Stimulated activated CD4-positive, alpha-beta T cell treated with anti-CD3 and anti-CD28 coated beads, Interleukin-4, amount 100 ng/mL, for 1 hour (primary cell): Measurements from ENCODE around the gene SLC9A2.

ENCODE experiments used
- DNase-seq: peaks from one replicate; pipeline ENCODE4 v3.0.0-alpha.2; 2020

The SLC9A2 gene

DNA sequence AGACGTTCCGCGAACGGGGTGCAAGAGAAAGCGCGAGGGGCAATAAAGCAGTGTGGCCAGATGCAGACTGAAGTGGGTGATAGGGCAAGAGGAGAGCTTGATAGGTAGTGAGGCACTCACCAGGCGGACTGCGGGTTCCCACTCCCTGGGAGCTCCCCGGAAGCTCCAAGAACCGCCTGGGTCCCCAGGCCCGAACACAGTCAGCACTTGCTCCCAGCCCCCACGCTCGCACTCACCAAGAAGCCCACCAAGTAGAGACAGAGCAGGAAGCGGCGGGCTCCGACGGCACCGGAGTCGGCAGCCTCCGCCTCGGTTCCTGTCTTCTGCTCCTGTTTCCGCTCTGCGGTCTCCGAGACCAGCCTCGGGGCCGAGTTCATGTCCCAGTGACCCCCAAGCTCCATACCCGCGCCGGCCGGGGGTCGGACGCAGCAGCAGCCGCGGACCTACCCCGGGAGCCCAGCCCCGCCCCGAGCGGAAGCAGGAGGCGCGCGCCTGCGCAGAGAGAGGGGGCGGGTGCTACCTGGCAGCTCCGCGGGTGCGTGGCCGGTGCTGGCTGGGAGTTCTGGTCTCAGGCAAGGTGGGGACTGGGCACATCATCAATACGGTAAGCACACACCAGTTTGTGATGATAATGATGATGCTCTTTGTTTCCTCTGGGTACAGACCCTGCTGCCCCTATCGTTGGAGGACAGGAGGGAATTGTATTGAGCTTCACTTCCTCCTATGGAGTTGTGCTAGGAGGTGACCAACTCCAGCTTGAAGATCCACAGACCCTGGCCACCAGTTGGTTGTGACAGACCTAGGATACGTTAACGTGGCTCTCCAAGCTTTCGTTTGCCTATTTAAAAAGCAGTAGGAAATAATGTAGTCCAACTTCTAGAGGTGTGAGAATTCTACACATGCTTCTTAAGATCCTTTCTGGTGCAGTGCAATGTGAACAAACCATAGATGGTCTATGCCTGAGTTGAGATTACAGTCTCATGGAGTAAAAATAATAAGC, 117.4 kb downstream of the SLC9A2 start:
- DNase-seq = peak; percentile 92

GRCh38 chr2:102737431-102737830, 118.1 kb downstream of the SLC9A2 start:
- no peak for DNase-seq

- no peak for DNase-seq
Measured at GRCh38 chr2:102743259-102743658, 123.9 kb downstream of the SLC9A2 start.

DNA sequence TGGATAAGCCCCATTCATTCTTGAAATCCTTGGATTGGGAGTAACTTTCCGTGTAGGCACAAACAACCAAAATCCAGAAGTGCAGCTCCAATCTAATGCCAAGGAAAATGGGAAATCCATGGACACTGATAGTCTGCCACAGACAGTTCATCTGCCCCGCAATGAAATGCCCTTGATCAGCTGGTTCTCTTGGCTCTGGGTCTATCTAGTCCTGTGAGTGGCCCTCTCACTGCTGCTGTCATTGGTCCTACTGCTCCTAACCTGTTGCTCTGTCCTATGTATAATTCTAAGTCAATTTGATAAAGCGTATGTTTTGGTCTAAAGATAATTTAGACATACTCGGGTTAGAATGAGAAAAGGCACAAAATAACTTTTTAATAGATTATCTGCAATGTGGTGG, 128.8 kb downstream of the SLC9A2 start:
- DNase-seq = no peak

DNA sequence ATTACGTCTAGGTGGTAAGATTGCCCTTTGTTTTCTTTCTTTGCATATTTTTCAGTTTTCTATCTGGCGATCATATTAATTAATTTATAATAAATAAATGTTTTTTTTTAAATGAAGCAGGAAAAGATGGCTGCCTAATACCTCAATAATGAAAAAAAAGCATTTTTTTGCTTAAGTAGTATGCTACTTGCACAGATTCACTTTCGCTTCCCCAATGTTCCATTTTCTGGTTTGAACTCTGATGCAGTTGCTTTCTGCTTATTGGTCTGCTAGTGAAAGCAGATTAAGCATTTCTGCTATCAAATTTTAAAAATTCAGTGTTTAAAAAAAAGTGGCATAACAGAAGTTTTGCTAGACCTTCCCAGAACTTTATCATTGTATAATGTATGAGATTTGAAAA, 130.6 kb downstream of the SLC9A2 start:
- no peak for DNase-seq

GRCh38 chr2:102753563-102754159, 134.3 kb downstream of the SLC9A2 start:
- peak; percentile 7 for DNase-seq

DNA sequence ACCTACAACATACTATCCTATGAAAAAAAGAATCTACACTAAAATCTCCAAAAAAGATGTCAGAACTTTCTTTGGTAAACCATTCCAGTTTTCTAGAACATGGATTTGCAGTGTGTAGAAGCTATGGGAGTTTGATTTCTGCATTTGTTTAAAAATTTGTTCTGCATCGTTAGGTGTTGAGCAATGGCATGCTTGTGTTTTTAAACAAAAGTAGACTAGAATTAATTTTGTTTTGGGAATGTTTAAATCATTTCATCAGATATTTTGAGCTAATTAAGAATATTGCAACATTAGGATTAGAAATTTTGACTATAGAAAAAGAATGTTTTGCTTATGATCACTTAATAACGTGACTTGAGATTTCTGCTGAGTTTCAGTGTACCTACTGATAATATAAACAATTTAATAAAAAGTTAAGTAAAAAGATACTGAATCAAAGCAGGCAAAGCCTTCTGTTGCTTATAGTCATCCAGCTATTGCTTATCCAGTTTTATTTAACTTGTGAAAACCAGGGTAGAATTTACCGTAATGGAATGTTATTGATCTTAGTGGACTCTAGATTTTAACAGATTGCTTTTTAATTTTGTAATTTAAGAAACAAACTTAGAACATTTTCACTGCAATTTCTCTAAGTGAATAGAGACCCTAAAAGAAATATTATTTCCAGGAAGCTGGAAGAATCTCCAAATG, 135.2 kb downstream of the SLC9A2 start:
- DNase-seq = no peak

GRCh38 chr2:102755284-102755683, 135.9 kb downstream of the SLC9A2 start:
- DNase-seq = no peak

DNA sequence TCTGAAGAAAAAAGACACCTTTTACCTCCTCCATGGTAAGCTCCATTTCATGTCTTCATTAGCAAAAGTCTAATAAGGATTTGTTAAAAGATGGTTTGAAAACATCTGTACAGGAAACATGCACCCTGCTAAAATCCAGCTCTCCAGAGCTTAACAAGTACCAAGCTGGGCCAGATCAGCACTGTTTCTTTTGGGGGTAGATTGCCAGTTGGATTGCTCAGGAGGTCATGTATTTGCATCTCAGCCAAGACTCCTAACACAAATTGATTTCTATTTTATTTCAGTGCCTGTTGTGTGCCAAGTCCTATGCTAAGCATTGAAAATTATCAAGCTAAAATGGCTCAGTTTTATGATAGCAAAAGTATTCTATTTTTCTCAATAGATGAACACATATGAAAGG, 139.1 kb downstream of the SLC9A2 start:
- no peak for DNase-seq
